HL-60 (cell line): ENCODE results near the gene VAV2.
A peak's percentile ranks its signal among the peaks of the same experiment; 100 is the strongest.

Experiments used
- DNase-seq, 2 experiments: peaks; one replicate each; pipeline ENCODE4 v3.0.0-alpha.2; 2010 to 2020; ENCODE audit warnings: low read depth in 1 of 2, low spot score in 1 of 2
- H3K27ac ChIP-seq: fragments of 250-450 bp; sonication (Bioruptor Pico); replicated peaks from 2 replicates; pipeline ENCODE4 v1.5.1; 2020; ENCODE audit warnings: mild to moderate bottlenecking, moderate library complexity
- H3K27me3 ChIP-seq: fragments of 250-450 bp; sonication (Bioruptor Pico); 2 replicates; pipeline ENCODE4 v1.5.1; 2021; ENCODE audit warnings: mild to moderate bottlenecking, moderate library complexity; ENCODE audit not compliant: insufficient read depth, poor library complexity, severe bottlenecking
- H3K4me3 ChIP-seq: replicated peaks from 2 replicates; pipeline ENCODE4 v1.5.1; 2011; ENCODE audit warnings: mild to moderate bottlenecking, control low read depth, low read length; ENCODE audit not compliant: insufficient read depth
- GABPA ChIP-seq: IDR thresholded peaks from 2 replicates; pipeline ENCODE4 v1.6.1; 2012; ENCODE audit warnings: low read depth
- POLR2AphosphoS5 ChIP-seq: IDR thresholded peaks from 2 replicates; pipeline ENCODE4 v1.6.1; 2012; ENCODE audit warnings: low read depth
- REST ChIP-seq: IDR thresholded peaks from 2 replicates; pipeline ENCODE4 v1.6.1; 2012; ENCODE audit warnings: low read depth; ENCODE audit not compliant: insufficient replicate concordance
- SPI1 ChIP-seq: IDR thresholded peaks from 2 replicates; pipeline ENCODE4 v1.6.1; 2012; ENCODE audit warnings: low read depth, mild to moderate bottlenecking, borderline replicate concordance
- long read RNA-seq: library from polyadenylated mRNA; unstranded; transcript quantifications from one replicate; pipeline ENCODE4 v2.0.0, GENCODE V29; 2020
- TF ChIP-seq, protein P1 (sequence below): IDR thresholded peaks from one replicate; pipeline ENCODE4 v1.5.1; 2011; ENCODE audit warnings: low read length, control low read depth, inconsistent platforms; ENCODE audit not compliant: insufficient read depth

Gene VAV2
- long read RNA-seq, full-length matches to known transcripts: 6 of 10 reads
- long read RNA-seq, partial matches to known transcripts: 1 of 10 reads
- long read RNA-seq, other reads (novel, unspliced or antisense): 3 of 10 reads

GRCh38 chr9:133991964-133992779 lies at the start of gene VAV2:
TSS of gene VAV2 (minus strand) at chr9:133992324. CDS start at chr9:133992278, 46 bp downstream.
- H3K27me3 ChIP-seq: peaks cover 33% of the 10 kb centered on the region
- no peak for TF ChIP-seq REST
- no peak for TF ChIP-seq POLR2AphosphoS5
- no peak for TF ChIP-seq GABPA
- TF ChIP-seq, protein P1, sequence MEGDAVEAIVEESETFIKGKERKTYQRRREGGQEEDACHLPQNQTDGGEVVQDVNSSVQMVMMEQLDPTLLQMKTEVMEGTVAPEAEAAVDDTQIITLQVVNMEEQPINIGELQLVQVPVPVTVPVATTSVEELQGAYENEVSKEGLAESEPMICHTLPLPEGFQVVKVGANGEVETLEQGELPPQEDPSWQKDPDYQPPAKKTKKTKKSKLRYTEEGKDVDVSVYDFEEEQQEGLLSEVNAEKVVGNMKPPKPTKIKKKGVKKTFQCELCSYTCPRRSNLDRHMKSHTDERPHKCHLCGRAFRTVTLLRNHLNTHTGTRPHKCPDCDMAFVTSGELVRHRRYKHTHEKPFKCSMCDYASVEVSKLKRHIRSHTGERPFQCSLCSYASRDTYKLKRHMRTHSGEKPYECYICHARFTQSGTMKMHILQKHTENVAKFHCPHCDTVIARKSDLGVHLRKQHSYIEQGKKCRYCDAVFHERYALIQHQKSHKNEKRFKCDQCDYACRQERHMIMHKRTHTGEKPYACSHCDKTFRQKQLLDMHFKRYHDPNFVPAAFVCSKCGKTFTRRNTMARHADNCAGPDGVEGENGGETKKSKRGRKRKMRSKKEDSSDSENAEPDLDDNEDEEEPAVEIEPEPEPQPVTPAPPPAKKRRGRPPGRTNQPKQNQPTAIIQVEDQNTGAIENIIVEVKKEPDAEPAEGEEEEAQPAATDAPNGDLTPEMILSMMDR: no peak
- no peak for TF ChIP-seq SPI1
- peak in 1 of 2 experiments; percentile 58 for DNase-seq
- peak within 1 kb of the TSS; percentile 68 for H3K4me3 ChIP-seq
- no peak within 1 kb of the TSS for H3K27ac ChIP-seq

GRCh38 chr9:134041649-134041962 lies 49.5 kb upstream of the VAV2 start:
- Histone ChIP-seq H3K27ac (no peak overlapping the region), H3K27me3 (no peaks in the 10 kb centered on the region), H3K4me3 (no peak overlapping the region)
- no peak for DNase-seq
- TF ChIP-seq REST (no peak), SPI1 (no peak), POLR2AphosphoS5 (no peak), GABPA (no peak)
- TF ChIP-seq, protein P1: no peak

DNA sequence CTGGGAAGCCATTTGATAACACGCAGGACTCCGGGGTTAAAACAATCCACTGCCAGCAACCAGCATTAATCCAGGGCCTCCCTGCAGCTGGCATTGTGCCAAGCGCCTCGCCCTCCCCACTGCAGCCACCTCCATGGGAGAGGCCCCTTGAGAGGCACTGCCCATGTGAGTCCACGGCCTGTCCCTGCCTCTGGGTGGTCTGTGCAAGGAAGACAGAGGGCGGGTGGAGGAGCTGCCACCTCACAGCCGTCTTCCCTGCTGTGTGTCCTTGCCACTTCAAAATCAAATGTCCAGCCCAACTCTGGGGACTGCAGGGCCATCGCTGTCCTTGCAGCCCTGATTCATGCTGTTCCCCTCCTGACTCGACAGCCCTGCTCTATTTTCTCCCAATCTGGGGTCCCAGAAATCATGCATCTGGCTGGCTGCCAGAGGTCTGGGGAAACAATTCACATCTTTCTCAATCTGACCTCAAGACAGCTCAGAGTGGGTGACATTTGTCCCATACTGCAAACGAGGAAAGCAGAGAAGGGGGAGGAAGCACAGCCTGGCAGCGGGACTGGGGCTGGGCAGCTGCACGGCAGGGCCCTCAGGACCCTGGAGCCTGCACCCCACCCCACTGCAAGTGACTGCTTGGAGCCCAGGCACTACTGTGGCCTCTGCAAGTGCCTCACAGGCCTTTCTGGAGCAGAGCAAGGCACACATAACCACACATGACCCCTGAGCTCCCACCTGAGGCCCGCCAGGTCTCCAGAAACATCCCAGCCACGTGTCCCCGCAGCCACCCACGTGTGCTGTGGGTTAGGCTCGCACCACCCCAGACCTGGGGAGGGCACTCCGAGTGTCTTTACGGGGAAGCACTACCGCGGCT lies 48.9 kb upstream of the VAV2 start:
- no peak overlapping the region for H3K4me3 ChIP-seq
- no peak for DNase-seq
- no peak for TF ChIP-seq POLR2AphosphoS5
- no peak for TF ChIP-seq GABPA
- no peak for TF ChIP-seq SPI1
- TF ChIP-seq, protein P1: no peak
- TF ChIP-seq REST: no peak
- H3K27ac ChIP-seq: no peak overlapping the region
- H3K27me3 ChIP-seq: no peaks in the 10 kb centered on the region
